ENCODE data around the gene NPDC1. TPM values are rescaled to one million over a fixed set of nuclear protein-coding genes. Genes with fewer than 3 reads are reported as not detected.

Gene NPDC1
- total and polyA plus RNA-seq, 4 donors = 2.7 to 14.5 (median 7.3) TPM

DNA sequence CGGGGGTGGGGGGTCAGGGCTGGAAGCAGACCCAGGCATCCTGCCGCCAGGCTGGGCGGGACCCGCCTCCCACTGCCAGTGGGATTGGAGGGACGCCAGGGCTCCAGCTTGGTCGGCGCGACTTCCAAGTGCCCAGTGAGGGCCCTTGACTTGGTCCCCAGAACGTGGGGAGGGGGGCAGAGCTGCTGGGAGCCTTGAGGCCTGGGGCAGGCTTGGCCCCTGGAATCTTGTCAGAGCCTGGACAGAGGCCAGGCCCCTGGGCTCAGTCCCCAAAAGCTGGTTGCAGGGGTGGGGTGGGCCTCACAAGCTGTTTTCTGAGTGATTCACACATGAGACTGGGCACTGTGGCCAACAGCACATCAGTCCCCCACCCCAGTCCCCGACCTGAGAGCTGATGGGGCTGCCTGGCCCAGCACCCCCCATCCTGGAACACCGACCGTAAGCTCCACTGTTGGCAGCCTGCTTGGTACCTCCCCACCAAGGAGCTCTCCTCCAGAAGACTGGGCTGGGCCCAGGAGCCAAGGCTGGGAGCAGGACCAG is 50.1 kb downstream of the NPDC1 start:
- 51% methylated on average over 12 of the region's 12 CpGs for WGBS
- Histone ChIP-seq H3K36me3 (ENCODE audit: control insufficient read depth in 4 of 4, insufficient read depth in 3 of 4, low read depth in 1 of 4, low read length in 3 of 4) (peaks cover 0 to 3% (median 0%) of the 10 kb centered on the region in 4 donors), H3K27ac (ENCODE audit: low read depth in 1 of 2, low read length in 2 of 2) (peak overlapping the region in 1 of 2 donors; percentile 12), H3K9me3 (ENCODE audit: control insufficient read depth in 4 of 4, low read length in 3 of 4) (no peaks in the 10 kb centered on the region), H3K4me3 (ENCODE audit: low read depth in 1 of 3, low read length in 3 of 3) (no peak overlapping the region), H3K27me3 (ENCODE audit: control insufficient read depth in 4 of 4, insufficient read depth in 4 of 4, low read length in 3 of 4) (no peaks in the 10 kb centered on the region), H3K4me1 (ENCODE audit: control insufficient read depth in 4 of 4, insufficient read depth in 4 of 4, low read length in 3 of 4) (peaks cover 7 to 32% (median 15%) of the 10 kb centered on the region in 4 donors), H3K9ac (ENCODE audit: low read depth in 1 of 2, low read length in 2 of 2) (no peak overlapping the region)
- no peak for TF ChIP-seq NR2F2 (IDR thresholded peaks at IDR 0.05)
- no peak for DNase-seq (ENCODE audit: low spot score)

DNA sequence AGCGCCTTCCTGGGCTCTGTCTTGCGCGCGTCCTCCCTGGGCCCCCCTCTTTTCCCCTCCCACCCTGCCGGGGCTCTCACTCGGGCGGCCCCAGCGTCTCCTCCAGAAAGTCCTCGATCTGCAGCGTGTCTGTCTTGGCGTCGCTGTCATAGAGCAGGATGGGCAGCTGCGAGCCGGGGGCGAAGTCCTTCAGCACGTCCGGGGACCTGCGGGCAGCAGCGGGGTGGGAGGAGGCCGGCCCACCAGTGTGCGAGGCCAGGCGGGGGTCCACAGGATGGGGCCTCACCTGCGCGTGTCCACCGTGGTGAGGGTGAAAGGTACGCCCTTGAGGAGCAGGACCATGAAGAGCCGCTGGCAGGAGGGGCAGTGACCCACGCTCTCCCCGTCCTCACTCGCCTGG is 50.6 kb downstream of the NPDC1 start:
- TF ChIP-seq, protein P1, sequence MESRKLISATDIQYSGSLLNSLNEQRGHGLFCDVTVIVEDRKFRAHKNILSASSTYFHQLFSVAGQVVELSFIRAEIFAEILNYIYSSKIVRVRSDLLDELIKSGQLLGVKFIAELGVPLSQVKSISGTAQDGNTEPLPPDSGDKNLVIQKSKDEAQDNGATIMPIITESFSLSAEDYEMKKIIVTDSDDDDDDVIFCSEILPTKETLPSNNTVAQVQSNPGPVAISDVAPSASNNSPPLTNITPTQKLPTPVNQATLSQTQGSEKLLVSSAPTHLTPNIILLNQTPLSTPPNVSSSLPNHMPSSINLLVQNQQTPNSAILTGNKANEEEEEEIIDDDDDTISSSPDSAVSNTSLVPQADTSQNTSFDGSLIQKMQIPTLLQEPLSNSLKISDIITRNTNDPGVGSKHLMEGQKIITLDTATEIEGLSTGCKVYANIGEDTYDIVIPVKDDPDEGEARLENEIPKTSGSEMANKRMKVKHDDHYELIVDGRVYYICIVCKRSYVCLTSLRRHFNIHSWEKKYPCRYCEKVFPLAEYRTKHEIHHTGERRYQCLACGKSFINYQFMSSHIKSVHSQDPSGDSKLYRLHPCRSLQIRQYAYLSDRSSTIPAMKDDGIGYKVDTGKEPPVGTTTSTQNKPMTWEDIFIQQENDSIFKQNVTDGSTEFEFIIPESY (IDR thresholded peaks at IDR 0.05) = no peak
- TF ChIP-seq FOXA2 (IDR thresholded peaks at IDR 0.05) = no peak
- no peak for TF ChIP-seq NR2F2 (IDR thresholded peaks at IDR 0.05)
- TF ChIP-seq RAD21 (IDR thresholded peaks at IDR 0.05) = no peak
- TF ChIP-seq JUND (IDR thresholded peaks at IDR 0.05) = no peak
- no peak for TF ChIP-seq HNF4G (IDR thresholded peaks at IDR 0.05)
- no peak for TF ChIP-seq TAF1 (conservative IDR thresholded peaks at IDR 0.05)
- TF ChIP-seq YY1 (IDR thresholded peaks at IDR 0.05) = no peak
- TF ChIP-seq, protein P2, sequence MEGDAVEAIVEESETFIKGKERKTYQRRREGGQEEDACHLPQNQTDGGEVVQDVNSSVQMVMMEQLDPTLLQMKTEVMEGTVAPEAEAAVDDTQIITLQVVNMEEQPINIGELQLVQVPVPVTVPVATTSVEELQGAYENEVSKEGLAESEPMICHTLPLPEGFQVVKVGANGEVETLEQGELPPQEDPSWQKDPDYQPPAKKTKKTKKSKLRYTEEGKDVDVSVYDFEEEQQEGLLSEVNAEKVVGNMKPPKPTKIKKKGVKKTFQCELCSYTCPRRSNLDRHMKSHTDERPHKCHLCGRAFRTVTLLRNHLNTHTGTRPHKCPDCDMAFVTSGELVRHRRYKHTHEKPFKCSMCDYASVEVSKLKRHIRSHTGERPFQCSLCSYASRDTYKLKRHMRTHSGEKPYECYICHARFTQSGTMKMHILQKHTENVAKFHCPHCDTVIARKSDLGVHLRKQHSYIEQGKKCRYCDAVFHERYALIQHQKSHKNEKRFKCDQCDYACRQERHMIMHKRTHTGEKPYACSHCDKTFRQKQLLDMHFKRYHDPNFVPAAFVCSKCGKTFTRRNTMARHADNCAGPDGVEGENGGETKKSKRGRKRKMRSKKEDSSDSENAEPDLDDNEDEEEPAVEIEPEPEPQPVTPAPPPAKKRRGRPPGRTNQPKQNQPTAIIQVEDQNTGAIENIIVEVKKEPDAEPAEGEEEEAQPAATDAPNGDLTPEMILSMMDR (IDR thresholded peaks at IDR 0.05; ENCODE audit: low read depth, low read length, missing input control) = no peak
- TF ChIP-seq SP1 (IDR thresholded peaks at IDR 0.05) = no peak
- TF ChIP-seq RXRA (IDR thresholded peaks at IDR 0.05) = no peak
- TF ChIP-seq HNF4A (conservative IDR thresholded peaks at IDR 0.05) = no peak
- no peak for TF ChIP-seq FOXA1 (IDR thresholded peaks at IDR 0.05)
- Histone ChIP-seq H3K9me3 (ENCODE audit: control insufficient read depth in 4 of 4, low read length in 3 of 4) (no peaks in the 10 kb centered on the region), H3K27me3 (ENCODE audit: control insufficient read depth in 4 of 4, insufficient read depth in 4 of 4, low read length in 3 of 4) (no peaks in the 10 kb centered on the region), H3K27ac (ENCODE audit: low read depth in 1 of 2, low read length in 2 of 2) (no peak overlapping the region), H3K4me3 (ENCODE audit: low read depth in 1 of 3, low read length in 3 of 3) (no peak overlapping the region), H3K9ac (ENCODE audit: low read depth in 1 of 2, low read length in 2 of 2) (no peak overlapping the region), H3K36me3 (ENCODE audit: control insufficient read depth in 4 of 4, insufficient read depth in 3 of 4, low read depth in 1 of 4, low read length in 3 of 4) (peaks cover 0 to 3% (median 0%) of the 10 kb centered on the region in 4 donors), H3K4me1 (ENCODE audit: control insufficient read depth in 4 of 4, insufficient read depth in 4 of 4, low read length in 3 of 4) (peaks cover 7 to 32% (median 15%) of the 10 kb centered on the region in 4 donors)
- WGBS = 28% methylated on average over 30 of the region's 30 CpGs
- DNase-seq (ENCODE audit: low spot score) = no peak

DNA sequence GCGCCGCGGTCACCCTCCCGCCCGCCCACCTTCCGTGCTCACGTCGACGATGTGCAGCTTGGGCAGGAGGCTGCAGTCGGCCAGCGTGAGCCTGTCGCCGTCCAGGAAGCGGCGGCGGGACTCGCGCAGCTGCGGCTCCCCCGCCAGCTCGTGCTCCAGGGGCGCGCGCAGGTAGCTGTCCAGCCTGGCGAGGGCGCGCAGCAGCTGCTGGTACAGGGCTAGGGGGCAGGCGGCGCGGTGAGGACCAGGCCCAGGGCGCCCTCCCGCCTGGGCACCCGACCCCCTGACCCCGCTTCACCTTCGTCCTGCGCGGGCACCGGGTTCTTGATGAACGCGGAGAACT is 51.1 kb downstream of the NPDC1 start:
- H3K9ac ChIP-seq (ENCODE audit: low read depth in 1 of 2, low read length in 2 of 2) = no peak overlapping the region
- TF ChIP-seq TAF1 (conservative IDR thresholded peaks at IDR 0.05) (no peak), JUND (IDR thresholded peaks at IDR 0.05) (no peak), NR2F2 (IDR thresholded peaks at IDR 0.05) (no peak), RAD21 (IDR thresholded peaks at IDR 0.05) (no peak), HNF4G (IDR thresholded peaks at IDR 0.05) (no peak)
- 39% methylated on average over 40 of the region's 40 CpGs for WGBS
- H3K4me1 ChIP-seq (ENCODE audit: control insufficient read depth in 4 of 4, insufficient read depth in 4 of 4, low read length in 3 of 4) = peaks cover 7 to 32% (median 15%) of the 10 kb centered on the region in 4 donors
- DNase-seq (ENCODE audit: low spot score) = no peak
- H3K4me3 ChIP-seq (ENCODE audit: low read depth in 1 of 3, low read length in 3 of 3) = no peak overlapping the region
- no peak overlapping the region for H3K27ac ChIP-seq (ENCODE audit: low read depth in 1 of 2, low read length in 2 of 2)
- H3K9me3 ChIP-seq (ENCODE audit: control insufficient read depth in 4 of 4, low read length in 3 of 4) = no peaks in the 10 kb centered on the region
- peaks cover 0 to 3% (median 0%) of the 10 kb centered on the region in 4 donors for H3K36me3 ChIP-seq (ENCODE audit: control insufficient read depth in 4 of 4, insufficient read depth in 3 of 4, low read depth in 1 of 4, low read length in 3 of 4)
- H3K27me3 ChIP-seq (ENCODE audit: control insufficient read depth in 4 of 4, insufficient read depth in 4 of 4, low read length in 3 of 4) = no peaks in the 10 kb centered on the region
